DND-41 (cell line): Measurements from ENCODE around the gene SS18.

Experiments used
- ATAC-seq: fragments of 200-7000 bp; cut with Tn5 transposase; 3 replicates; pipeline ENCODE4 v1.9.1; 2021; ENCODE audit warnings: low read depth; ENCODE audit not compliant: insufficient read depth
- DNase-seq: peaks from one replicate; pipeline ENCODE4 v3.0.0-alpha.2; 2020
- H2AFZ ChIP-seq: 2 replicates; pipeline ENCODE4 v1.6.0; 2012; ENCODE audit warnings: low read depth, low read length
- H3K27ac ChIP-seq: 2 replicates; pipeline ENCODE4 v1.5.1; 2012; ENCODE audit warnings: low read length, inconsistent platforms
- H3K27me3 ChIP-seq: fragments of 200-600 bp; sonication (generic); 2 replicates; pipeline ENCODE4 v1.6.0; 2012; ENCODE audit warnings: low read length, mild to moderate bottlenecking, inconsistent platforms; ENCODE audit not compliant: insufficient read depth, poor library complexity
- H3K36me3 ChIP-seq: 2 replicates; pipeline ENCODE4 v1.5.1; 2012; ENCODE audit warnings: low read length, inconsistent platforms; ENCODE audit not compliant: insufficient read depth
- H3K4me1 ChIP-seq: 2 replicates; pipeline ENCODE4 v1.5.1; 2012; ENCODE audit warnings: mild to moderate bottlenecking, low read length; ENCODE audit not compliant: insufficient read depth
- H3K4me2 ChIP-seq: 2 replicates; pipeline ENCODE4 v1.6.0; 2012; ENCODE audit warnings: mild to moderate bottlenecking, moderate library complexity, low read length, inconsistent platforms; ENCODE audit not compliant: insufficient read depth
- H3K4me3 ChIP-seq, 2 experiments: fragments of 200-600 bp in 1 of 2; shearing (Covaris generic) in 1 of 2; 2 replicates each; pipeline ENCODE4 v1.5.1; 2012 to 2016; ENCODE audit warnings: inconsistent platforms in 2 of 2, low read length in 2 of 2, mild to moderate bottlenecking in 2 of 2, low read depth in 1 of 2, moderate library complexity in 1 of 2
- H3K79me2 ChIP-seq: 2 replicates; pipeline ENCODE4 v1.6.0; 2012; ENCODE audit warnings: low read length, inconsistent platforms; ENCODE audit not compliant: insufficient read depth
- H3K9ac ChIP-seq: 2 replicates; pipeline ENCODE4 v1.6.0; 2012; ENCODE audit warnings: low read depth, mild to moderate bottlenecking, inconsistent platforms, low read length, moderate library complexity
- H3K9me3 ChIP-seq: 2 replicates; pipeline ENCODE4 v1.5.1; 2012; ENCODE audit warnings: low read length, moderate library complexity, mild to moderate bottlenecking, inconsistent platforms; ENCODE audit not compliant: insufficient read depth, severe bottlenecking
- H4K20me1 ChIP-seq: 2 replicates; pipeline ENCODE4 v1.6.0; 2012; ENCODE audit warnings: low read length; ENCODE audit not compliant: insufficient read depth
- CTCF ChIP-seq: IDR thresholded peaks from 2 replicates; pipeline ENCODE4 v1.5.1; 2012; ENCODE audit warnings: borderline replicate concordance, low read length, moderate library complexity, mild to moderate bottlenecking; ENCODE audit not compliant: poor library complexity, severe bottlenecking; ENCODE audit errors: extremely low read depth
- EZH2 ChIP-seq: IDR thresholded peaks from 3 replicates; pipeline ENCODE4 v1.6.1; 2012; ENCODE audit warnings: borderline replicate concordance, low read depth, mild to moderate bottlenecking, moderate library complexity, low read length, inconsistent platforms; ENCODE audit not compliant: severe bottlenecking

SS18 gene

GRCh38 chr18:26008619-26009018, 81.8 kb downstream of the SS18 start:
- TF ChIP-seq CTCF (no peak), EZH2 (no peak)

GRCh38 chr18:26008096-26008495, 82.3 kb downstream of the SS18 start:
- H3K9me3 ChIP-seq: no peaks in the 10 kb centered on the region
- TF ChIP-seq EZH2: no peak
- no peak for TF ChIP-seq CTCF
- no peaks in the 10 kb centered on the region for H3K4me1 ChIP-seq
- no peak overlapping the region for H2AFZ ChIP-seq
- ATAC-seq (no peak), DNase-seq (no peak)
- H3K79me2 ChIP-seq: no peaks in the 10 kb centered on the region
- H3K27me3 ChIP-seq: no peaks in the 10 kb centered on the region
- no peak overlapping the region for H3K4me3 ChIP-seq
- no peak overlapping the region for H3K9ac ChIP-seq
- H3K36me3 ChIP-seq: peaks cover 5% of the 10 kb centered on the region; the same call in 1 of the 2 replicates
- no peak overlapping the region for H3K27ac ChIP-seq
- H4K20me1 ChIP-seq: no peaks in the 10 kb centered on the region
- no peak overlapping the region for H3K4me2 ChIP-seq

More at GRCh38 chr18:26008619-26009018, 81.8 kb downstream of the SS18 start:
- Histone ChIP-seq H2AFZ (no peak overlapping the region), H3K36me3 (peaks cover 8% of the 10 kb centered on the region; the same call in 1 of the 2 replicates), H3K4me1 (no peaks in the 10 kb centered on the region), H3K4me2 (no peak overlapping the region), H3K79me2 (no peaks in the 10 kb centered on the region), H3K27me3 (no peaks in the 10 kb centered on the region), H4K20me1 (no peaks in the 10 kb centered on the region), H3K9me3 (no peaks in the 10 kb centered on the region), H3K27ac (no peak overlapping the region), H3K4me3 (no peak overlapping the region), H3K9ac (no peak overlapping the region)
- ATAC-seq (no peak), DNase-seq (no peak)

DNA sequence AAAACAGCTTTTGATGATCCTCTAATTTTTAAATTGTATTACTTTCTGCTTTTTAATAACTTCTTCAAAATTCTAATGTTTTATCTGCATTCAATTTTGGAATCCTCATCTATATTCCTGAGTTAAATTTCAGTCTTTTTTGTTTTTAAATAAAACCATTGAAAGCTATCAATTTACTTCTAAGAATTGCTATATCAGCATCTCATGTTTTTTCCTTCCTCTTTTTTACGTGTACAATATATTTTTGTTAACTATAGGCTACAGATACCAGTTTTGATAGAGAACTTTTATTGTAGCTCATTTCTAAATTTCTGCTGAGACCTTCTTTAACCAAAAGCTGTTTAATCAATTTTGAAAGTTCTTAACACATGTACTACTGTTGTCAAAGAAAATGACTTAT, 84.5 kb downstream of the SS18 start:
- Histone ChIP-seq H2AFZ (no peak overlapping the region), H3K27ac (no peak overlapping the region), H3K36me3 (peaks cover 5% of the 10 kb centered on the region; the same call in 1 of the 2 replicates), H3K27me3 (no peaks in the 10 kb centered on the region), H3K4me3 (no peak overlapping the region), H3K9ac (no peak overlapping the region), H3K4me1 (no peaks in the 10 kb centered on the region), H3K9me3 (no peaks in the 10 kb centered on the region), H4K20me1 (no peaks in the 10 kb centered on the region), H3K79me2 (no peaks in the 10 kb centered on the region), H3K4me2 (no peak overlapping the region)
- DNase-seq: no peak
- ATAC-seq: no peak
- no peak for TF ChIP-seq EZH2
- no peak for TF ChIP-seq CTCF

DNA sequence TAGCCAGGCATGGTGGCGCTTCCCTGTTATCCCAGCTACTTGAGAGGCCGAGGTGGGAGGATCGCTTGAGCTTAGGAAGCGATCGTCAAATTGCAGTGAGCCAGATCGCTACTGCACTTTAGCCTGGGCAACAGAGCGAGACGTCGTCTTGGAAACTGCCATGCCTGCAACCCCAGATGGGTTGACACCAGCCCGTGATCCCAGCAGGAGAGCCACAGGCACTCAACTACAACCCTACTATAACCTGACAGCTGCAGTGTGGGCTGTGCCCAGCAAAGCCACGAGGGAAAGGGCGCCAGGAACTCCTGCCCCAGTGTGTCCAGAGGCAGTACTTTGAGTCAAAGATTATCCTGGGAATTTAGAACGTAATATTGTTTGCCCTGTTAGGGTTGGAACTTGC, 85.6 kb downstream of the SS18 start:
- Histone ChIP-seq H3K4me2 (no peak overlapping the region), H2AFZ (no peak overlapping the region), H3K79me2 (no peaks in the 10 kb centered on the region), H3K4me1 (no peaks in the 10 kb centered on the region), H4K20me1 (no peaks in the 10 kb centered on the region), H3K27ac (no peak overlapping the region), H3K27me3 (no peaks in the 10 kb centered on the region), H3K9ac (no peak overlapping the region), H3K36me3 (no peaks in the 10 kb centered on the region), H3K4me3 (no peak overlapping the region), H3K9me3 (no peaks in the 10 kb centered on the region)
- DNase-seq (no peak), ATAC-seq (no peak)
- TF ChIP-seq CTCF (no peak), EZH2 (no peak)
